Type B pancreatic cell (in vitro differentiated cells): ENCODE results near the gene DSCAM. TPM values are rescaled to one million over a fixed set of nuclear protein-coding genes. Genes with fewer than 3 reads are reported as not detected.
A peak's percentile ranks its signal among the peaks of the same experiment; 100 is the strongest.

Experiments used
- DNase-seq: peaks from one replicate; pipeline ENCODE4 v3.0.0; 2021; ENCODE audit warnings: mixed read lengths; ENCODE audit not compliant: unreplicated experiment; ENCODE audit errors: extremely low spot score
- H3K27ac Mint-ChIP-seq: 2 replicates; pipeline ENCODE4 v1.8.0; 2021; ENCODE audit warnings: mild to moderate bottlenecking, mixed read lengths
- H3K27me3 Mint-ChIP-seq: 2 replicates; pipeline ENCODE4 v1.8.0; 2021; ENCODE audit warnings: mixed read lengths
- H3K36me3 Mint-ChIP-seq: 2 replicates; pipeline ENCODE4 v1.8.0; 2021; ENCODE audit warnings: mixed read lengths
- H3K4me1 Mint-ChIP-seq: one replicate; pipeline ENCODE4 v1.8.0; 2021; ENCODE audit warnings: mixed read lengths; ENCODE audit not compliant: unreplicated experiment
- H3K4me3 Mint-ChIP-seq: 2 replicates; pipeline ENCODE4 v1.8.0; 2021; ENCODE audit warnings: mild to moderate bottlenecking, mixed read lengths
- H3K9me3 Mint-ChIP-seq: 2 replicates; pipeline ENCODE4 v1.8.0; 2021; ENCODE audit warnings: mixed read lengths
- total RNA-seq: library from RNA; stranded (reverse); gene quantifications from 2 replicates; pipeline ENCODE4 v1.2.1, GENCODE V29; 2021; ENCODE audit warnings: low replicate concordance
- TF ChIP-seq, protein P1 (sequence below): fragments of 200-600 bp; sonication (generic); conservative IDR thresholded peaks from 2 replicates; pipeline ENCODE4 v1.5.0; 2021; ENCODE audit warnings: antibody characterized with exemption, mild to moderate bottlenecking

Gene DSCAM
- total RNA-seq, 1 donor from 2014 or later: 1.4 TPM

GRCh38 chr21:40051801-40052200 is 795.2 kb downstream of the DSCAM start:
- H3K36me3 Mint-ChIP-seq: no peaks in the 10 kb centered on the region
- H3K4me3 Mint-ChIP-seq: no peak overlapping the region
- no peak for DNase-seq

GRCh38 chr21:40049931-40050290 is 797.0 kb downstream of the DSCAM start:
- Mint-ChIP-seq H3K27me3 (no peaks in the 10 kb centered on the region), H3K4me3 (no peak overlapping the region), H3K27ac (no peak overlapping the region), H3K4me1 (peaks cover 9% of the 10 kb centered on the region), H3K9me3 (peaks cover 5% of the 10 kb centered on the region), H3K36me3 (no peaks in the 10 kb centered on the region)
- TF ChIP-seq, protein P1, sequence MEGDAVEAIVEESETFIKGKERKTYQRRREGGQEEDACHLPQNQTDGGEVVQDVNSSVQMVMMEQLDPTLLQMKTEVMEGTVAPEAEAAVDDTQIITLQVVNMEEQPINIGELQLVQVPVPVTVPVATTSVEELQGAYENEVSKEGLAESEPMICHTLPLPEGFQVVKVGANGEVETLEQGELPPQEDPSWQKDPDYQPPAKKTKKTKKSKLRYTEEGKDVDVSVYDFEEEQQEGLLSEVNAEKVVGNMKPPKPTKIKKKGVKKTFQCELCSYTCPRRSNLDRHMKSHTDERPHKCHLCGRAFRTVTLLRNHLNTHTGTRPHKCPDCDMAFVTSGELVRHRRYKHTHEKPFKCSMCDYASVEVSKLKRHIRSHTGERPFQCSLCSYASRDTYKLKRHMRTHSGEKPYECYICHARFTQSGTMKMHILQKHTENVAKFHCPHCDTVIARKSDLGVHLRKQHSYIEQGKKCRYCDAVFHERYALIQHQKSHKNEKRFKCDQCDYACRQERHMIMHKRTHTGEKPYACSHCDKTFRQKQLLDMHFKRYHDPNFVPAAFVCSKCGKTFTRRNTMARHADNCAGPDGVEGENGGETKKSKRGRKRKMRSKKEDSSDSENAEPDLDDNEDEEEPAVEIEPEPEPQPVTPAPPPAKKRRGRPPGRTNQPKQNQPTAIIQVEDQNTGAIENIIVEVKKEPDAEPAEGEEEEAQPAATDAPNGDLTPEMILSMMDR: no peak
- no peak for DNase-seq

More at GRCh38 chr21:40051801-40052200, 795.2 kb downstream of the DSCAM start:
- Mint-ChIP-seq H3K27ac (no peak overlapping the region), H3K27me3 (no peaks in the 10 kb centered on the region), H3K4me1 (peaks cover 9% of the 10 kb centered on the region), H3K9me3 (no peaks in the 10 kb centered on the region)
- TF ChIP-seq, protein P1: no peak

GRCh38 chr21:40049031-40049930 is 797.7 kb downstream of the DSCAM start:
- H3K27me3 Mint-ChIP-seq: no peaks in the 10 kb centered on the region
- H3K9me3 Mint-ChIP-seq: peaks cover 5% of the 10 kb centered on the region
- TF ChIP-seq, protein P1: no peak
- no peak overlapping the region for H3K4me3 Mint-ChIP-seq
- no peaks in the 10 kb centered on the region for H3K36me3 Mint-ChIP-seq
- H3K4me1 Mint-ChIP-seq: peaks cover 9% of the 10 kb centered on the region
- no peak overlapping the region for H3K27ac Mint-ChIP-seq
- DNase-seq: no peak

GRCh38 chr21:40047993-40048730 is 798.8 kb downstream of the DSCAM start:
- Mint-ChIP-seq H3K9me3 (peaks cover 5% of the 10 kb centered on the region), H3K4me1 (peaks cover 9% of the 10 kb centered on the region), H3K36me3 (no peaks in the 10 kb centered on the region), H3K27me3 (no peaks in the 10 kb centered on the region), H3K4me3 (no peak overlapping the region), H3K27ac (peak overlapping the region; percentile 51)
- DNase-seq: no peak
- TF ChIP-seq, protein P1: no peak

- no peaks in the 10 kb centered on the region for H3K36me3 Mint-ChIP-seq
- peaks cover 5% of the 10 kb centered on the region for H3K9me3 Mint-ChIP-seq
- no peak overlapping the region for H3K27ac Mint-ChIP-seq
Observed at GRCh38 chr21:40047211-40047610, 799.7 kb downstream of the DSCAM start.

More at GRCh38 chr21:40047211-40047610, 799.7 kb downstream of the DSCAM start:
- no peaks in the 10 kb centered on the region for H3K27me3 Mint-ChIP-seq
- H3K4me3 Mint-ChIP-seq: no peak overlapping the region
- H3K4me1 Mint-ChIP-seq: peaks cover 9% of the 10 kb centered on the region
- DNase-seq: no peak
- TF ChIP-seq, protein P1: no peak
